Measurements from ENCODE around the gene HRH1.
"Not testable (repeated sequence)": the region's sequence is repeated elsewhere in the genome, so short reads cannot be mapped to it uniquely, and the experiment has no call there.

The HRH1 gene

DNA sequence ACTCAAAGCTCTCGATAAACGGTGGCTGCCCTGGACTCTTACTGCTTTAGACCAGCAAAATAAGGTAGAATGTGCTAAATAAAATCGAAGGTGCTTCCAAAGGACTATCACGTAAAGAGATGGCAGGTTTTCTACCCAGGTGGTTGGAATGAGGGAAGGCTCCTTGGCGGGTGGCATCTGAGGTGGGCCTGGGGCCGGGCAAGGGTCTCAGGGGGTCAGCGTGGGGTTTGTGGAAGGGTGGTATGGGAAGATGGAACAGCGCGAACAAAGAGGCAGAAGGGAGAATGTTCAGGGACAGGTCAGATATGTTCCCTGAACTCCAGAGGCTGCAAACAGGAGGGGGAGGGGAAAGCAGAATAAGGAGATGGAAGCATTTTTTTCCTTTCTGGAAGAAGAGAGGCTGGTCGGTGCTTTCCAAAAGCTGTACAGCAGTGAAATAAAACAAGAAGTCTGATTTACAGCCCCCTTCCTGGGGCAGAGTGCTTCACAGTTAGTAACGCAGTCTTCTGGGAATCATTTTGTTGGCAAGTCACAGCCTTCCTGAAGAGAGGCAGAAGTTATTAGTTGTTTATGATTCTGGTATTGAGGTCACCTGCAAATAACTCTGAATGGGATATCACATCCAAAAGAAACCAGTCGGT is 59.6 kb downstream of the HRH1 start:
- no peaks in the 10 kb centered on the region for H3K4me1 ChIP-seq
- H3K27me3 ChIP-seq (ENCODE audit: control insufficient read depth, insufficient read depth, low read length) = no peaks in the 10 kb centered on the region
- no peak overlapping the region for H2AFZ ChIP-seq
- no peak overlapping the region for H3K4me3 ChIP-seq (ENCODE audit: low read depth, low read length)
- no peaks in the 10 kb centered on the region for H3K36me3 ChIP-seq (ENCODE audit: control insufficient read depth, insufficient read depth, low read length)
- H3K27ac ChIP-seq = no peak overlapping the region
- H3K9ac ChIP-seq = no peak overlapping the region
- no peak overlapping the region for H3K4me2 ChIP-seq (ENCODE audit: low read length)
- no peaks in the 10 kb centered on the region for H3K9me3 ChIP-seq (ENCODE audit: control insufficient read depth, low read length)
- H3K79me2 ChIP-seq = no peaks in the 10 kb centered on the region
- TF ChIP-seq, protein P1, sequence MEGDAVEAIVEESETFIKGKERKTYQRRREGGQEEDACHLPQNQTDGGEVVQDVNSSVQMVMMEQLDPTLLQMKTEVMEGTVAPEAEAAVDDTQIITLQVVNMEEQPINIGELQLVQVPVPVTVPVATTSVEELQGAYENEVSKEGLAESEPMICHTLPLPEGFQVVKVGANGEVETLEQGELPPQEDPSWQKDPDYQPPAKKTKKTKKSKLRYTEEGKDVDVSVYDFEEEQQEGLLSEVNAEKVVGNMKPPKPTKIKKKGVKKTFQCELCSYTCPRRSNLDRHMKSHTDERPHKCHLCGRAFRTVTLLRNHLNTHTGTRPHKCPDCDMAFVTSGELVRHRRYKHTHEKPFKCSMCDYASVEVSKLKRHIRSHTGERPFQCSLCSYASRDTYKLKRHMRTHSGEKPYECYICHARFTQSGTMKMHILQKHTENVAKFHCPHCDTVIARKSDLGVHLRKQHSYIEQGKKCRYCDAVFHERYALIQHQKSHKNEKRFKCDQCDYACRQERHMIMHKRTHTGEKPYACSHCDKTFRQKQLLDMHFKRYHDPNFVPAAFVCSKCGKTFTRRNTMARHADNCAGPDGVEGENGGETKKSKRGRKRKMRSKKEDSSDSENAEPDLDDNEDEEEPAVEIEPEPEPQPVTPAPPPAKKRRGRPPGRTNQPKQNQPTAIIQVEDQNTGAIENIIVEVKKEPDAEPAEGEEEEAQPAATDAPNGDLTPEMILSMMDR (IDR thresholded peaks at IDR 0.05) = no peak

DNA sequence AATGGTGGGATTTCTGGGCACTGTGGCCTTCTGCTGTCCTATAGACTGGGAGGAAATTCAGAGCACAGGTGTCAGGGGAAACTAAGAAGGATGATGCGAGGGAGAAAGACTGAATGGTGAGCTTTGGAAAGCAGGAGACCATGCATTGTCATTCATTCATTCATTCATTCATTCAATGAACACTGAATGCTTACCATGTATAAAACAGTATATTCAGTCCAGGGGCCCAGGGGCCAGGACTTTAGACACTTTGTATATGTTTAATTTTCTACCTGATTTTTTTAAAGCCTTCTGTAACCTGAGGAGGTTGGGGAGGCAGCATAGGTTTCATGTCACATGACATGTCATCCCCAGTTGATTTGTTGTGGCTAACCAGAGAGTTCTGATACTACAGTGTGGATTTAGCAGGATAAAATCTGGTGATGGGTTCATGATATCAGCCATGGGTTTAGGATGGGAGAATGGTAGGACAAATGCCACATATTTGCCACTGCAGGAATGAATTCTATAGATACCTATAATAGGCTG is 60.2 kb downstream of the HRH1 start:
- no peak overlapping the region for H3K27ac ChIP-seq
- H2AFZ ChIP-seq = no peak overlapping the region
- H3K27me3 ChIP-seq (ENCODE audit: control insufficient read depth, insufficient read depth, low read length) = no peaks in the 10 kb centered on the region
- no peak overlapping the region for H3K9ac ChIP-seq
- no peak overlapping the region for H3K4me3 ChIP-seq (ENCODE audit: low read depth, low read length)
- no peaks in the 10 kb centered on the region for H3K36me3 ChIP-seq (ENCODE audit: control insufficient read depth, insufficient read depth, low read length)
- no peaks in the 10 kb centered on the region for H3K4me1 ChIP-seq
- H3K9me3 ChIP-seq (ENCODE audit: control insufficient read depth, low read length) = no peaks in the 10 kb centered on the region
- no peak overlapping the region for H3K4me2 ChIP-seq (ENCODE audit: low read length)
- H3K79me2 ChIP-seq = no peaks in the 10 kb centered on the region
- TF ChIP-seq, protein P1 (IDR thresholded peaks at IDR 0.05) = no peak

DNA sequence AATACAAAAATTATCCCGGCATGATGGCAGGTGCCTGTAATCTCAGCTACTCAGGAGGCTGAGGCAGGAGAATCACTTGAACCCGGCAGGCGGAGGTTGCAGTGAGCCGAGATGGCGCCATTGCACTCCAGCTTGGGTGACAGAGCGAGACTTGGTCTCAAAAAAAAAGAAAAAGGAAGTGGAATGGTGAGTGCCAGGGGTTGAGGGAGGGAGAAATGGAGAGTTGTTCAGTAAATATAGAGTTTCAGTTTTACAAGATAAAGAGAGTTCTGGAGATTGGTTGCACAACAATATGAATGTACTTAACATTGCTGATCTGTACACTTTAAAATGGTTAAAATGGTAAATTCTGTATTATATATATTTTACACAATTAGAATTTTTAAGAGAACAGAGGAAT is 63.1 kb downstream of the HRH1 start:
- H2AFZ ChIP-seq; H3K79me2 ChIP-seq; H3K4me1 ChIP-seq; H3K4me2 ChIP-seq (ENCODE audit: low read length); H3K4me3 ChIP-seq (ENCODE audit: low read depth, low read length); H3K9ac ChIP-seq; H3K27ac ChIP-seq; H3K9me3 ChIP-seq (ENCODE audit: control insufficient read depth, low read length); H3K36me3 ChIP-seq (ENCODE audit: control insufficient read depth, insufficient read depth, low read length); H3K27me3 ChIP-seq (ENCODE audit: control insufficient read depth, insufficient read depth, low read length): not testable (repeated sequence)

DNA sequence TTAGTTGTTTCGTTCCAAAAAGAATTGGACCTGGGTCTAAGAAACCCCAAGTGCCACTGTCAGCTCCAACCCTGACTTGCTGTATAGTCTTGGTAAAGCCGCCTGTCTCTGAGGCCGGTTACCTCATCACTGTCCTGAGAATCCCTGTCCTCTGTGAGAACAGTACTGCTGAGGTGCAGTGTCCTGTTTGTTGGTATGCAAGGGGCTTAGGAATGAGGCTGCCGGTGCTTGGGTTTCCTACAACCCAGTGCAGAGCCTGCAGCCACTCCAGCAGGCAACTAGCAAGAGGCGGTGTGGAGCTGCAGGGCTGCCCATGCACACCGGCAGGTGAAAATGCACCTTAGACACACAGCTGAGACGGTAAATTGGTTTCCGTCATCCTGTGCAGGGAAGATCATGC is 65.9 kb downstream of the HRH1 start:
- no peaks in the 10 kb centered on the region for H3K36me3 ChIP-seq (ENCODE audit: control insufficient read depth, insufficient read depth, low read length)
- no peak overlapping the region for H3K27ac ChIP-seq
- no peaks in the 10 kb centered on the region for H3K79me2 ChIP-seq
- no peak overlapping the region for H3K4me3 ChIP-seq (ENCODE audit: low read depth, low read length)
- H2AFZ ChIP-seq = no peak overlapping the region
- H3K27me3 ChIP-seq (ENCODE audit: control insufficient read depth, insufficient read depth, low read length) = no peaks in the 10 kb centered on the region
- no peak overlapping the region for H3K9ac ChIP-seq
- no peak overlapping the region for H3K4me2 ChIP-seq (ENCODE audit: low read length)
- TF ChIP-seq, protein P1 (IDR thresholded peaks at IDR 0.05) = no peak
- no peaks in the 10 kb centered on the region for H3K9me3 ChIP-seq (ENCODE audit: control insufficient read depth, low read length)
- no peaks in the 10 kb centered on the region for H3K4me1 ChIP-seq

DNA sequence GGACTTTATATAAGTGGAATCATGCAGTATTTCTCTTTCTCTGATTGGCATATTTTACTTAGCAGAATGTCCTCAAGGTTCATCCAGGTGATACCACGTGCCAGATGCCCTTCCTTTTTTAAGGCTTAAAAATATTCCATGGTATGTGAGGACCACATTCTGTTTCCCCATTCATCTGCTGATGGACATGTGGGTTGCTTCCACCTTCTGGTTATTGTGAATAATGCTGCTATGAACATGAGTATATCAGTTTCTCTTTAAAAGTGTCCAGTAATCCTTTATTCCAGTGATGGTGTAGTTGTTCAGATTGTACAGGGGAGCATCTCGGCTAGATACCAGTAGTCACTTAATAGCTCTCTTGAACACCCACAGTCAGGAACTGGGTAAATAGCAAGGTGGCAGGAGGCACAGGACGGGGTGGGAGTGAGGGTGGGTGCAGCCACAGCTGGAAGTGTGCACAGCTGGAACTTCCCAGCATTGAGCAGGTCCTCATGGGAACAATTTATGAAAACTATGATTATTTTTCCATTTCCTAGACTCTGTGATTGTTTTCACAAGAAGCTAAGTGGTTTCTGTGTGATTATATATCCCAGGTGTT is 67.6 kb downstream of the HRH1 start:
- Histone ChIP-seq H3K27ac (no peak overlapping the region), H3K27me3 (ENCODE audit: control insufficient read depth, insufficient read depth, low read length) (no peaks in the 10 kb centered on the region), H3K36me3 (ENCODE audit: control insufficient read depth, insufficient read depth, low read length) (no peaks in the 10 kb centered on the region), H3K9ac (no peak overlapping the region), H2AFZ (no peak overlapping the region), H3K9me3 (ENCODE audit: control insufficient read depth, low read length) (no peaks in the 10 kb centered on the region), H3K4me1 (no peaks in the 10 kb centered on the region), H3K4me3 (ENCODE audit: low read depth, low read length) (no peak overlapping the region), H3K79me2 (no peaks in the 10 kb centered on the region), H3K4me2 (ENCODE audit: low read length) (no peak overlapping the region)
- TF ChIP-seq, protein P1 (IDR thresholded peaks at IDR 0.05) = no peak

Data from parathyroid adenoma (tissue), 2 donors.